Measurements from ENCODE around the gene L1CAM. TPM values are rescaled to one million over a fixed set of nuclear protein-coding genes. Genes with fewer than 3 reads are reported as not detected.
A peak's percentile ranks its signal among the peaks of the same experiment; 100 is the strongest.

The L1CAM gene
- total and polyA plus RNA-seq, 9 of the 15 experiments (the other 6 are each of a cell fraction or from before 2014, with no cell fraction given), result 0.09 to 0.86 (median 0.26) TPM; not detected in 3

- TF ChIP-seq NFIC (IDR thresholded peaks at IDR 0.05) (0 out of 2 replicates have a peak, but pooled peaks have one; percentile 2), FOXA1 (IDR thresholded peaks at IDR 0.05; ENCODE audit: borderline replicate concordance) (no peak), HBP1 (CRISPR knock-in tag; IDR thresholded peaks at IDR 0.05) (peak; percentile 52; the same call in 1 of the 2 replicates), YY1 (IDR thresholded peaks at IDR 0.05; ENCODE audit: borderline replicate concordance in 1 of 3, control insufficient read depth in 1 of 3, extremely low read depth in 1 of 3, insufficient read depth in 3 of 3, insufficient read length in 1 of 3, insufficient replicate concordance in 2 of 3, low read depth in 1 of 3, low read length in 2 of 3) (peak in 2 of 3 experiments; percentile 33 to 58), TEAD4 (IDR thresholded peaks at IDR 0.05; ENCODE audit: low read length) (0 out of 2 replicates have a peak, but pooled peaks have one; percentile 14), TEAD4 (CRISPR knock-in tag; IDR thresholded peaks at IDR 0.05; ENCODE audit: borderline replicate concordance) (no peak), CBFA2T3 (IDR thresholded peaks at IDR 0.05) (peak; percentile 42), ZNF57 (CRISPR knock-in tag; IDR thresholded peaks at IDR 0.05) (no peak), ELF1 (tag; IDR thresholded peaks at IDR 0.05) (0 out of 2 replicates have a peak, but pooled peaks have one; percentile 36), BDP1 (IDR thresholded peaks at IDR 0.05; ENCODE audit: insufficient read depth, insufficient read length) (no peak), NRF1 (conservative IDR thresholded peaks at IDR 0.05 in 1 of 2, IDR thresholded peaks at IDR 0.05 in 1 of 2) (no peak), NR2C2 (CRISPR knock-in tag; IDR thresholded peaks at IDR 0.05) (no peak), NR2C2 (tag; IDR thresholded peaks at IDR 0.05) (no peak), MAZ (CRISPR knock-in tag; conservative IDR thresholded peaks at IDR 0.05 in 1 of 2, IDR thresholded peaks at IDR 0.05 in 1 of 2) (no peak; a peak in 2 of 4 replicates)
- TF ChIP-seq, protein P1, sequence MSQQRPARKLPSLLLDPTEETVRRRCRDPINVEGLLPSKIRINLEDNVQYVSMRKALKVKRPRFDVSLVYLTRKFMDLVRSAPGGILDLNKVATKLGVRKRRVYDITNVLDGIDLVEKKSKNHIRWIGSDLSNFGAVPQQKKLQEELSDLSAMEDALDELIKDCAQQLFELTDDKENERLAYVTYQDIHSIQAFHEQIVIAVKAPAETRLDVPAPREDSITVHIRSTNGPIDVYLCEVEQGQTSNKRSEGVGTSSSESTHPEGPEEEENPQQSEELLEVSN (IDR thresholded peaks at IDR 0.05; ENCODE audit: borderline replicate concordance in 1 of 2, extremely low read depth in 1 of 2, insufficient read depth in 1 of 2, insufficient read length in 1 of 2, low read depth in 1 of 2, low read length in 1 of 2, poor library complexity in 1 of 2, severe bottlenecking in 1 of 2), result peak in 1 of 2 experiments; percentile 8
- TF ChIP-seq, protein P2, sequence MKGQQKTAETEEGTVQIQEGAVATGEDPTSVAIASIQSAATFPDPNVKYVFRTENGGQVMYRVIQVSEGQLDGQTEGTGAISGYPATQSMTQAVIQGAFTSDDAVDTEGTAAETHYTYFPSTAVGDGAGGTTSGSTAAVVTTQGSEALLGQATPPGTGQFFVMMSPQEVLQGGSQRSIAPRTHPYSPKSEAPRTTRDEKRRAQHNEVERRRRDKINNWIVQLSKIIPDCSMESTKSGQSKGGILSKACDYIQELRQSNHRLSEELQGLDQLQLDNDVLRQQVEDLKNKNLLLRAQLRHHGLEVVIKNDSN (CRISPR knock-in tag; IDR thresholded peaks at IDR 0.05), result 0 out of 2 replicates have a peak, but pooled peaks have one; percentile 6
- TF ChIP-seq, protein P3, sequence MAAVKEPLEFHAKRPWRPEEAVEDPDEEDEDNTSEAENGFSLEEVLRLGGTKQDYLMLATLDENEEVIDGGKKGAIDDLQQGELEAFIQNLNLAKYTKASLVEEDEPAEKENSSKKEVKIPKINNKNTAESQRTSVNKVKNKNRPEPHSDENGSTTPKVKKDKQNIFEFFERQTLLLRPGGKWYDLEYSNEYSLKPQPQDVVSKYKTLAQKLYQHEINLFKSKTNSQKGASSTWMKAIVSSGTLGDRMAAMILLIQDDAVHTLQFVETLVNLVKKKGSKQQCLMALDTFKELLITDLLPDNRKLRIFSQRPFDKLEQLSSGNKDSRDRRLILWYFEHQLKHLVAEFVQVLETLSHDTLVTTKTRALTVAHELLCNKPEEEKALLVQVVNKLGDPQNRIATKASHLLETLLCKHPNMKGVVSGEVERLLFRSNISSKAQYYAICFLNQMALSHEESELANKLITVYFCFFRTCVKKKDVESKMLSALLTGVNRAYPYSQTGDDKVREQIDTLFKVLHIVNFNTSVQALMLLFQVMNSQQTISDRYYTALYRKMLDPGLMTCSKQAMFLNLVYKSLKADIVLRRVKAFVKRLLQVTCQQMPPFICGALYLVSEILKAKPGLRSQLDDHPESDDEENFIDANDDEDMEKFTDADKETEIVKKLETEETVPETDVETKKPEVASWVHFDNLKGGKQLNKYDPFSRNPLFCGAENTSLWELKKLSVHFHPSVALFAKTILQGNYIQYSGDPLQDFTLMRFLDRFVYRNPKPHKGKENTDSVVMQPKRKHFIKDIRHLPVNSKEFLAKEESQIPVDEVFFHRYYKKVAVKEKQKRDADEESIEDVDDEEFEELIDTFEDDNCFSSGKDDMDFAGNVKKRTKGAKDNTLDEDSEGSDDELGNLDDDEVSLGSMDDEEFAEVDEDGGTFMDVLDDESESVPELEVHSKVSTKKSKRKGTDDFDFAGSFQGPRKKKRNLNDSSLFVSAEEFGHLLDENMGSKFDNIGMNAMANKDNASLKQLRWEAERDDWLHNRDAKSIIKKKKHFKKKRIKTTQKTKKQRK (IDR thresholded peaks at IDR 0.05; ENCODE audit: borderline replicate concordance, low read depth, low read length), result no peak
- TF ChIP-seq, protein P4, sequence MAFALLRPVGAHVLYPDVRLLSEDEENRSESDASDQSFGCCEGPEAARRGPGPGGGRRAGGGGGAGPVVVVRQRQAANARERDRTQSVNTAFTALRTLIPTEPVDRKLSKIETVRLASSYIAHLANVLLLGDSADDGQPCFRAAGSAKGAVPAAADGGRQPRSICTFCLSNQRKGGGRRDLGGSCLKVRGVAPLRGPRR (CRISPR knock-in tag; IDR thresholded peaks at IDR 0.05), result no peak
Measured at GRCh38 chrX:153926858-153927671, 41.1 kb upstream of the L1CAM start (continued).

Measured in K562 (cell line).